Mesenteric fat pad (tissue), 1 donor: ENCODE measurements around the gene GKAP1. TPM values are rescaled to one million over a fixed set of nuclear protein-coding genes. Genes with fewer than 3 reads are reported as not detected.
A peak's percentile ranks its signal among the peaks of the same experiment; 100 is the strongest.
"Not testable (repeated sequence)": the region's sequence is repeated elsewhere in the genome, so short reads cannot be mapped to it uniquely, and the experiment has no call there.

Source experiments
- DNase-seq: peaks from one replicate; pipeline ENCODE4 v3.0.0-alpha.2; 2020; ENCODE audit warnings: low spot score
- long read RNA-seq: library from polyadenylated mRNA; unstranded; transcript quantifications from one replicate; pipeline ENCODE4 v2.0.0, GENCODE V29; 2020
- total RNA-seq: library from RNA; stranded (reverse); fragmentation: NEBNext Ultra II Directional; extraction: Animal tissue kit (Norgen Biotek cat#: 25700); gene quantifications from one replicate; pipeline ENCODE4 v1.2.1, GENCODE V29; 2021
- donor health status: DM: yes; HTN: yes; CAD: no.

Gene GKAP1
- 8.1 TPM for total RNA-seq
- long read RNA-seq, partial matches to known transcripts: 0 of 1 reads
- long read RNA-seq, other reads (novel, unspliced or antisense): 1 of 1 reads

DNA sequence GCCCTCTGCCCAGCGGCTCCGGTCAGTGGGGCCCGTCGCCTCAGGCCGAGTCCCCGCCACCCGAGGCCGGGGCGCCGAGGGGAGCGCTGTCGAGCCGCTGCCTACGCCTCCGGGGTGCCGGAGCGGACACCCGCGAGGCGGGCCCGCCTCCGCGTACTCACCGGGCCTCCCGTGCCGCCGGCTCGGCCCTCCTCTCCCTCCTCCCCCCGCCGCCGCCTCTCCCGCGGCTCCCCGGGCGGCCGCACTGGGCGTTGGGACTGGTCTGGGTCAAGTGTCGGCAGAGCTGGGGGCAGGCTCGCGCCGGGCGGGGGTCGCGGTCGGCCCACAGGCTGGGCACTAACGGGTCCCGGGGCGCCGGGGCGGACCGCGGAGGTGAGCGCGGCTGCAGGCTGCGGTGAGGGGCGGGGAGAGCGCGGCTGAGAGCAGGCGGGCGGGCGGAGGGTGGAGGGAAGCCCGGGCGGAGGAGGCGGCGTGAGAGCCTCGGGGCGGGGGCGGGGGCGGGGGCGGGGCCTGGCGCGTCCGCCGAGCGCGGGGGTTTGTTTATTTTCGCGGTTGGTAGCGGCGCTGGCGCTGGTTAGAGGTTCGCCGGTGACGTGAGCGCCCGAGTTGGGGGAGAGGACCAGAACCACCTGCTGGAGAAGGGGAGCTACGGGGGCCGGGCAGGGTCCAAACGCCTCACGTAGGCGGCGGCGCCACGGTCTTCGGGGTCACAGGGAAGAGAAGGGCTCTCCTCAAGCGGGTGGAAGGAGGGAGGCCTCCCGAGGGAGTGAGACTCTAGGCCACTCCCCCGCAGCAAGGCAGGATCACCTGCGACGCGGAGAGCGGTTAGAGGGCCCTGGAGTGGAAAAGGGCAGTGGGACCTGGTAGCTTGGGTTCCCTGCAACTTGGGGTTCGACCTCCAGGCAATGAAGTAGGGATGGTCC, at the start of gene GKAP1:
Gene GKAP1 (minus strand): TSS at position 414 of the 923 bp plus-strand sequence. CDS start 11,252 bp downstream, outside the sequence.
- peak; percentile 90 for DNase-seq

DNA sequence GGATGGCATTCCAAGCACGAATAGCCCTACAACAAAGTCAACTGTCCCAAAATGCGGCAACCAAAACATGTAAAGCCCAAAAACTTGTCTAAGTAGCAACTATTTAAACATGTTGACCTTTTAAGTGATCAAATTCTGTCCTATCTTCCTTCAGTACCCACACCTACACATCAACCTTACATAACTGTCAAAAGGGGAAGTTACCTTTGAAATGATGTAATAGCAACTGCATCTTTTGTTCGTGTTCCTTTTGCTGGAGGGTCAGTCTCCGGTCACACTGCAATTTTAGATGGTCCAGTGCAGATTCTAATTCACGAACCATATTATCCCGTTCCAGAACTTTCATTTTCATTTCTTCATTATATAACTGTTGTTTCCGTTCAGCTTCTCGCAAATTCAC, 32.3 kb upstream of the GKAP1 start:
- not testable (repeated sequence) for DNase-seq

DNA sequence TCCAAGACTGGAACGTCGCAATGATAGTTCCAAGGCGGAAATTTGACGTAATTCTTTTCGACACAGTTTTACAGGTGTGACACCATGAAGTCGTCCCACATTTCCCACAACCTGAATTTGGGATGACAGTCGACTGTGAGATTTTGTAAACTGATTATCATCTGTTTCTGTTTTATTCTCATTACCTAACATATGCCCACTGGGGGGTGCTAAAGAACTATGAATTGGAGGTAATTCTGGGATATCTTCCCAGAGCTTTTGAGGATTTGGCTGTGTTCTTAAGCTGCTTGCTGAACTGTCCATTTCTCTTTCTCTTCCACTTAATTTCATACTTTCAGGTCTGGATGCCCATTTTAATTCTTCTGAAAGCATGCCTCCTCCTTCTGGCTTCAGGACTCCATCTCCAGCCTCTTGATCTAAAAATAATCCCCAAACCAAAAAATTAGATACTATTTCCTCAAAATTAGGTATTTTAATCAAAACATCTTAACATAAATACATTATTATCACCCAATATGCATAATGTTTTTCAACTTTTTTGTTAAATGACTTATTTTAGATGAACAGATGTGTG, 19.6 kb upstream of the GKAP1 start:
- not testable (repeated sequence) for DNase-seq

DNA sequence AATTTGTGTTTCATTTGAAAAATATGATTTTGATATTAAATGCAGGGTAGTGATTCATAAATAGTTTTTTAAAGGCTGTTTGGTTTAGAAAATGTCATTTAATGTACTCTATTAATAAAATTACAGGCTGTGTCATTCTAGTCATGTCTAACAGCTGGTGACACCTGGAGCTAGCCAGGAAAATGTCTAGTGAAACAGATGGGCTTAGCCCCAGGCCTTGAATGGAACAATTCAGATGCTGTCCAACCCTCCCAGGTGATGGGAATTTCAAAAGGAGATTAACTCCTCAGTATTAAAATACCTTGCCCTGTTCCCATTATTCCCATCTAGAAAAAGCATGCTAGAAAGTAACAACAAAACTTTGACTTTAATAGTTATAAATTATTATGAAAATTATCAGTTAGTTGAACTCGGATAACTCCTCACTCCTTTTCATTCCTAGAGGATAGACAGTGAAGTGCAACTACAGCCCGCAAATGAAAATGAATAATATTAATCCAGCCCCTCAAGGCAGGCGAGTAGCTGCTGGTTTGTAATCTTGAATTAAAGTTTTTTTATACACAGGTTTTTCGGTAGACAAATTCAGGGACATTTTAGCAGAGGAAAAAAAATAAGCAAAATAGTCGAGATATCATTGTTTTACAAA, 13.0 kb upstream of the GKAP1 start:
- not testable (repeated sequence) for DNase-seq

DNA sequence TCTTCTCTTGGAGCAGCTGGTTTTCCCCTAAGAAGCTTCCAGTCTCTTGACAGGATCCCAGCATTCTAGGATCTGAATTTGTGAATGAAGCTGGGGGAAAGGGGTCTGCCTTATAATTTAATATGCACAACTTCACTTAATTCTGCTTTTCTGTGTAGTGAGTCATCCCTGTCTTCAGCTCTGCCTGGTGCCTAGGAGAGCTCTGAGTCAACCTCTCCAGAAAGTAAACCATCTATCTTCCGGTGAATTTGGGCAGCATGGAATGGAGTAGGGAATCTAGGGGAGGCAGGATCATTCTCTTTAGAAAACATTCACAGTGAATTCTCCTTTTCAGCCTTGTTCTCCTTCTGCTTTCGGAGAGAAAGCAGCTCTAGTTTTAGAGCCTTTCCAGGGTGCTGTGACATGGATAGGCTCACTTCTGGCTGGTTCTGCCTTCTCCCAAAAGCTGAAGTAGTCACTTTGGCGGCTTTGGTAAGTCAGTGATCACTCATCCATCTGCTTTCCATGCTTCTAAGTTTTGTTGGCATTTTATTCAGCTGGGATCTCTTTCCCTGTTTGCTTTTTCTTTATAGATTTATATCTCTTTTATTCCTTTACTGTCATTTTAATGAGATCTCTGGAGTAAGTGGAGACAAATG, 7.5 kb upstream of the GKAP1 start:
- not testable (repeated sequence) for DNase-seq

DNA sequence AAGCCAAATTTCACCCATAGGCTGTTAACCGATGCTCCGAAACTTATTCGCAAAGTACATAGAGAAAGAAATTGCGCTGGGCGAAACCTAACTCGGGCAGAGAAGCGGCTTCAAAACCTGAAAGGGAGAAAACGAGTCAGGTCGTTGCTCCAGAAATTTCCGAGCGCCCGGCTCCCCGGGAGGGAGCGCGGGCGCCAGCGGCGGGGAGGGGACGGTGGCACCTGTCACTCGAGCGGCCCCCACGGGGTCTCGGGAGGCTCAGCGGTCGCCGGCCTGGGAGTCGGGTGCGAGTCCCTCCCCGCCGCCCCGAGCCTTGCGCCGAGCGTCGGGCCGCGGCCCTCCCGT, 586 bp downstream of the GKAP1 start:
- not testable (repeated sequence) for DNase-seq

DNA sequence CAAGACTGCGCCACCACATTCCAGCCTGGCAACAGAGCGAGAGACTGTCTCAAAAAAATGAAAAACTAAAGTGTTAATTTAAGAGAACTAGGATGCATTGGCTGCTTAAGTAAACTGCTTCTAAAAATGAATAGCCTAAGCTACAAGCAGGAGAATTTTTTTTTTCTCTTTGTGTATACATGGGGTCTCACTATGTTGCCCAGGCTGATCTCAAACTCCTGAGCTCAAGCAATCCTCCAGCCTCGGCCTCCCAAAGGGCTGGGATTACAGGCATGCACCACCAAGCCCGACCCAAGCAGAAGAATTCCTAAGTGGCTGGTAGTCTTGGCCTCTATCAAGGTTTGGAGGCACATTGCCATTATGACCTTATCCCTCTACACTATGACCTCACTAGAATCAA, 2.4 kb downstream of the GKAP1 start:
- DNase-seq: not testable (repeated sequence)

DNA sequence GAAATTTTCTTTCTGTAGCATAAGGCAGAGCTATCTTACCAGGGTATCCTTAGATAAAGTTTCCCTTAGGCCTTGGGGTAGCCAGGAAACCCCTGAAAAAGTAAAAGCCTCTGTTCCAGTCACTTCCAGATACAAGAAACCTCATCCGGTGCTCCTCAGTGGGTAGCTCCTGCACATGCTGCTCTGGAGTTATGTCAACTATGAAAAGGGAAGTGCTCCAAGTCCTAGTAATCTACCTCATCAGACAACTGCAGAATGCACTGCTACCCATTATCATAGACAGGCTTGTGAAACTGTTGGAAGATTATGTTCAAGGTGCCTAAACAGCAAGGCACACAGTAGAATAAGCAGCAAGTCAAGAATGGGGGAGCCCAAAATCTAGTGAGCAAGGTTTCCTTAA, 8.4 kb downstream of the GKAP1 start:
- not testable (repeated sequence) for DNase-seq

DNA sequence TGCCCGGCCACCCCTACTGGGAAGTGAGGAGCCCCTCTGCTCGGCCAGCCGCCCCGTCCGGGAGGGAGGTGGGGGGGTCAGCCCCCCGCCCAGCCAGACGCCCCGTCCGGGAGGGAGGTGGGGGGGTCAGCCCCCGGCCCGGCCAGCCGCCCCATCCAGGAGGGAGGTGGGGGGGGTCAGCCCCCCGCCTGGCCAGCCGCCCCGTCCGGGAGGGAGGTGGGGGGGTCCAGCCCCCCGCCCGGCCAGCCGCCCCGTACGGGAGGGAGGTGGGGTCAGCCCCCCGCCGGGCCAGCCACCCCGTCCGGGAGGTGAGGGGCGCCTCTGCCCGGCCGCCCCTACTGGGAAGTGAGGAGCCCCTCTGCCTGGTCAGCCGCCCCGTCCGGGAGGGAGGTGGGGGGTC, 13.1 kb downstream of the GKAP1 start:
- not testable (repeated sequence) for DNase-seq

DNA sequence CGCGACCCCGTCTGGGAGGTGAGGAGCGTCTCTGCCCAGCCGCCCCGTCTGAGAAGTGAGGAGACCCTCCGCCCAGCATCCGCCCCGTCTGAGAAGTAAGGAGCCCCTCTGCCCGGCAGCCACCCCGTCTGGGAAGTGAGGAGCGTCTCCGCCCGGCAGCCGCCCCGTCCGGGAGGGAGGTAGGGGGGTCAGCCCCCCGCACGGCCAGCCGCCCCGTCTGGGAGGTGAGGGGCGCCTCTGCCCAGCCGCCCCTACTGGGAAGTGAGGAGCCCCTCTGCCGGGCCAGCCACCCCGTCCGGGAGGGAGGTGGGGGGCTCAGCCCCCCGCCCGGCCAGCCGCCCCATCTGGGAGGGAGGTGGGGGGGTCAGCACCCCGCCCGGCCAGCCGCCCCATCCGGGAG, 13.6 kb downstream of the GKAP1 start:
- DNase-seq: not testable (repeated sequence)

DNA sequence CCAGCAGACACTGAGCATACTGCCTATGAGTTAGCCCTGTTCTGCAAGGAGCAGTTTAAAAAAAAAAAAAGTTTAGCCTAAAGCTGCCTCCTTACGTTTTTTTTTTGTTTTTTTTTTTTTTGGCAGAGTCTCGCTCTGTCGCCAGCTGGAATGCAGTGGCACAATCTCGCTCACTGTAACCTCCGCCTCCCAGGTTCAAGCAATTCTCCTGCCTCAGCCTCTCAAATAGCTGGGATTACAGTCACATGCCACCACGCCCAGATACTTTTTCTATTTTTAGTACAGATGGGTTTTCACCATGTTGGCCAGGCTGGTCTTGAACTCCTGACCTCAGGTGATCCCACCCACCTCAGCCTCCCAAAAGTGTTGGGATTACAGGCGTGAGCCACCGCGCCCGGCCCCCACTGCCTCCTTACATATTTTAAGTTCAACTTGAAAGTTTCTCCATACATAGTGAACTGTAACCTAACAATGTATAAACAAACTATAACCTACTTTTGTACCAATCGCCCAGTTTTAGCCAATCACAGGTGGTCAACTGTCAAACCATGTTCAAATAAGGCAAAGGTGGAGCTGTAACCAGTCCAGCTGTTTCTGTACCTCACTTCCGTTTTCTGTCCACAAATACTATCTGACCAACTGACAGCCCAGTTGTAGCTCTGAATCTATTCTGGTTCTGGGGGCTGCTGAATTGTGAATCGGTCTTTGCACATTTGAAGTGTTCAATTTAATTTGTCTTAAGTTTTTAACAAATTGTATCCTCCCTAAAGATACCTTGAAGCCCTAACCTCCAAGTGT, 17.1 kb downstream of the GKAP1 start:
- no peak for DNase-seq

DNA sequence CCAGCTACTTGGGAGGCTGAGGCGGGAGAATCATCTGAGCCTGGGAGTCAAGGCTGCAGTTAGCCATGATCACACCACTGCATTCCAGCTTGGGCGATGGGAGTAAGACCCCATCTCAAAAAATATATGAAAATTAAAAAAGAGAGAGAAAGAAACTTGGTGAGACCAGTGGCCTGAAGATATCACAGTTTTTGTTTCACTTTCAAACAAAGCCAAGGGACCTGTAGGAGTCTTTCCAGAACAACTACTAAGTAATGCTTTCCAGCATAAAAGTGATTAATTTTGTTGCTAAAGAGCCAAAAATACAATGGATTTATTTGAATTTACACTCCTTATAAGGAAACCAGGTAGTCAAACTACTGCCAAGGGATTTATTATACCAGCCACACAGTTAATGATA, 23.5 kb downstream of the GKAP1 start:
- no peak for DNase-seq

DNA sequence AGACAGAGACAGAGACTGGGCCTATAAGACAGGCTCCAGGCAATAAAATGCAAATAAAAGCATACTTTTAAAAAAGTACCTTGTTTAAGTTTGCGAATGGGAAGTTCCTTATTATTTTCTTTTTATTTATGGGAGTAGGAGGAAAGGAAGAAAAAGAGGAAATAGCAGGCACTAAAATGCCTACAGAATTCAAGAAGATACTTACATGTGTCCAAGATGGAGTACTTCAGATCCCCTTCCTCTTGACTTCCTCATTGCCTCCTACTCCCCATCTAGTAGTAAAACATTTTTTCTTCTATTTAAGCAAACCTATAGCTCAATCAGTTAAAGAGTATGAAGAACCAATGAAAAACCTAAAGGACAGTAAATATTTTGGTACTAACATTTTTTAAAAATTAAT, 24.8 kb downstream of the GKAP1 start:
- no peak for DNase-seq

DNA sequence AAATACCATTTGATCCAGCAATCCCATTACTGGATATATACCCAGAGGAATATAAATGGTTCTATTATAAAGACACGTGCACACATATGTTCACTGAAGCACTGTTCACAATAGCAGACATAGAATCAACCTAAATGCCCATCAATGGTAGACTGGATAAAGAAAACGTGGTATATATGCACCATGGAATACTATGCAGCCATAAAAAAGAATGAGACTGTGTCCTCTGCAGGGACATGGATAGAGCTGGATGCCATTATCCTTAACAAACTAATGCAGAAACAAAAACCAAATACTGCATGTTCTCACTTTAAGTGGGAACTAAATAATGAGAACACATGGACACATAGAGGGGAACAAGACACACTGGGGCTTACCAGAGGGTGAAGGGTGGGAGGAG, 39.4 kb downstream of the GKAP1 start:
- no peak for DNase-seq

DNA sequence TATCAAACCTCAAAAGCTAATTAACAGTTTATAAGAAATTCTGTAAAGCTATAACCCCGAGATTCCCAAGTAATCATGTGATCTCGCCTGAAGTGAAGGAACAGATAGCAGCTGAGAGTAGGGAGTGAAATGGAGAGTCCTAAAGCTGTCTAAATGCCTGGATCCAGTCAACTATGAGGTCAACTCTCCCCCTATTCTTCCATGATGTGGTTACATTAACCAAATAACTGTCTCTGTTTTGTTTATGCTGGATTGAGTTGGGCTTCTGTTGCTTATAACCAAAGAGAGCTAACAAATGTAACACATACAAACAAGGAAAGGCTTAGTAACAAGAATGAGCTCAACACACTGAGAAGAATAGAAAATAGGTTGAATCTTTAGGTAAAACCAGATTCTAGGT, 41.6 kb downstream of the GKAP1 start:
- DNase-seq: no peak

DNA sequence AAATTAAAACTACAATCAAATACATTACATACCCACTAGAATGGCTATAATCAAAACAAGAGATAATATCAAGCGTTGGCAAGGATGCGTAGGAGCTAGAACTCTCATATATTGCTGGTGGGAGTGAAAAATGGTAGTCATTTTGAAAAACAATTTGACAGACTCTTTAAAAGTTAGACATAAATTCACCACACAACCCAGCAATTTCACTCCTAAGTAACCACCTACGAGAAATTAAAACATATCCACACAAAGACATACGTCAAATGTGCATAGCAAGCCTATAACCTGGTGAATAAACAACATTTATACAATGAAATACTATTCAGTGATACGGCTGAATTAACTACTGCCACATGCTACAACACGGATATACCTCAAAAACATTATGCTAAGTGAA, 44.7 kb downstream of the GKAP1 start:
- DNase-seq: no peak

DNA sequence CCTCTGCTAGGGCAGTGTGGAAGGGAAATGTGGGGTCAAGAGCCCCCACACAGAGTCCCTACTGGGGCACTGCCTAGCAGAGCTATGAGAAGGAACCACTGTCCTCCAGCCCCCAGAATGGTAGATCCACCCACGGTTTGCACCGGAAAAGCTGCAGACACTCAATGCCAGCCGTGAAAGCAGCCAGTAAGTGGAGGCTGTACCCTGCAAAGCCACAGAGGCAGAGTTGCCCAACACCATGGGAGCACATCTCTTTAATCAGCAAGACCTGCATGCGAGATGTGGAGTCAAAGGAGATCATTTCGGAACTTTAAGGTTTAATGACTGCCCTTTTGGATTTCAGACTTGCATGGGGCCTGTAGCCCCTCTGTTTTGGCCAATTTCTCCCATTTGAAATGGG, 52.2 kb downstream of the GKAP1 start:
- no peak for DNase-seq

DNA sequence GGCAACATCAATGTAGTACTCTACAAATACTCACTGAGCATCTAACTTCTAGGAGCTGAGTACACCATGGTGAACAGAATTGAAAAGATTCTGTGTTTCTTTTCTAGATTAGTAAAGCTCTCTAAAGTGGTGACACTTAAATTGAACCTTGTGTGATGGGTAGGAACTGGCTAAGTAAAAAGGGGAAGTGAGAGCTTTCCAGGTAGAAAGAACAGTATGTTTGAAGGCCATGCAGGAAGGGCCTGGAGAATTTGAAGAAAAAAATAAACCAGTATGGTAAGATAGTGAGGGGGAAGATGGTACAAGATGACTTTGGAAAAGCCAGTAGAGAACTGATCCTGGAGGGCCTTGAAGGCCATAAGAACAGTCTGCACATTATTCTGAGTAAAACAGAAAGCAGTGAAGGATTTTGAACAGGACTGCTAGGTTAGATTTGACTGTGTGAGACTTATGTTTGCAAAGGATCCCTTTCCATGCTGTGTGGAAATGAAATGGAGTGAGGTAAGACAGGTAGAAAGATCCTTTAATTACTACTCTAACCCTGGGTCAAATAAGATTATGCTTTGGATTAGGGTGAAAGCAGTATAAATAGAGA, 63.1 kb downstream of the GKAP1 start:
- DNase-seq: no peak

DNA sequence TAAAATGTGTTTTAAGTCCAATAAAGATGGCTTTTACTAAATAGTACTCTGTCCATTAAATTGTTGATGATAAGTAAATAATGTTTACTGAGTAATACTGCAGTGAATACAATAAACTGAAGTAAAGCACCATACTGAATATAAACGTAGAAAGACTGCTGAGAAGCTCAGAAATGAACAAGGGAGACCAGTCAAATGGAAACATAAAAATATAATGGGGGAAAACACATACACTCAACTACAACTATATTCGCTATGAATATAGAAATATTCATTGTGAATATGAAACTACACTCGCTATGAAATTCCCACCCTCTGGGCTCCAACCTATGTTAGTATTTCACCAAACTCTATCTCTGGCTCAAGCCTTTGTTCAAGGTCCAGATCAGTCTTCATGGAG, 67.9 kb downstream of the GKAP1 start:
- no peak for DNase-seq

DNA sequence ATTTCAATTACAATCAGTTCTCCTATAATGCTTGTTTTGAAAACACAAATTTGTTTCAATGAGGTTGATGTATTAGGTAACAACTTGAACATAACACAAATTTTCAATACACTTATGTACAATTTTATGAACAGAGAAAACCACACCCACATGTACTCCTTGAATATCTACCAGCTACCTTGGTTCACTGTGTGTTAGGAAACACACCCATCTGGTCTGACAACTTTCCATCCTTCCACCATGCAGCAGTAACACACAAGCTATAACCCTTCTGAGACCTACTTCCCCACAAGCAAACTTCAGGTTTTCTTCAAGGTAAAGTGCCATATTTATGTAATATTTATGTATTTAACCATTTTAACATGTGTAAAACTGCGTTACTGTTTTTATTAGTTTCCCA, 73.4 kb downstream of the GKAP1 start:
- DNase-seq: no peak
